Kidney epithelial cell (primary cell): ENCODE data around the gene PIK3R3. TPM values are rescaled to one million over a fixed set of nuclear protein-coding genes. Genes with fewer than 3 reads are reported as not detected.

ENCODE experiments used
- DNase-seq: peaks from one replicate; pipeline ENCODE4 v3.0.0-alpha.2; 2010; ENCODE audit warnings: low read depth
- H3K27me3 ChIP-seq: 2 replicates; pipeline ENCODE4 v1.6.0; 2011; ENCODE audit warnings: low read length; ENCODE audit not compliant: control insufficient read depth, insufficient read depth
- H3K36me3 ChIP-seq: 2 replicates; pipeline ENCODE4 v1.5.1; 2011; ENCODE audit warnings: low read length; ENCODE audit not compliant: control insufficient read depth, insufficient read depth
- H3K4me3 ChIP-seq: 2 replicates; pipeline ENCODE4 v1.5.1; 2011; ENCODE audit warnings: low read depth, mild to moderate bottlenecking, control low read depth, low read length
- CTCF ChIP-seq: IDR thresholded peaks from 2 replicates; pipeline ENCODE4 v1.5.1; 2011; ENCODE audit warnings: mild to moderate bottlenecking, moderate library complexity, low read length, control low read depth, inconsistent platforms; ENCODE audit not compliant: insufficient read depth, poor library complexity, severe bottlenecking
- total RNA-seq: library from RNA; depleted of rRNA; stranded (reverse); fragments of >200 nt; gene quantifications from 2 replicates; pipeline ENCODE4 v1.2.3, GENCODE V29; 2015

The PIK3R3 gene
- total RNA-seq, 1 donor from 2014 or later: 7.4 TPM

DNA sequence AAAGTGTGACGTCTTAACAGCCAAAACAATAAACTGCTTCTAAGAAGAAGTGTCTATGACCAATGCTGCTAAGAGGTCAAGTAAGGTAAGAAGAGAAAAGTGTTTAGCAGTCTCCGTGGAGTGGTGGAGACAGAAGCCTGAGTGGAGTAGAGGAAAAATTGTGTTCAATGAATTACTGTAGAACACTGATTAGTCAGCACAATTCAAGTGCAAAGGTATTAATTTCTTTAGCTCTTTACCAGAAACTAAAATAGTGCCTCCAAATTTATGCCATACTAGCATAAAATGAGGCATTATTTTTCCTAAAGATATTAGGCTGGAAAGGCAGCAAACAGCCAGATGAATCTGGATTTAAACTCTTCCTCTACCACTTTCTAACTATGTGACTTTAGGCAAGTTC lies 56.1 kb downstream of the PIK3R3 start:
- no peaks in the 10 kb centered on the region for H3K27me3 ChIP-seq
- TF ChIP-seq CTCF: no peak
- no peak for DNase-seq
- H3K36me3 ChIP-seq: no peaks in the 10 kb centered on the region
- H3K4me3 ChIP-seq: no peak overlapping the region

DNA sequence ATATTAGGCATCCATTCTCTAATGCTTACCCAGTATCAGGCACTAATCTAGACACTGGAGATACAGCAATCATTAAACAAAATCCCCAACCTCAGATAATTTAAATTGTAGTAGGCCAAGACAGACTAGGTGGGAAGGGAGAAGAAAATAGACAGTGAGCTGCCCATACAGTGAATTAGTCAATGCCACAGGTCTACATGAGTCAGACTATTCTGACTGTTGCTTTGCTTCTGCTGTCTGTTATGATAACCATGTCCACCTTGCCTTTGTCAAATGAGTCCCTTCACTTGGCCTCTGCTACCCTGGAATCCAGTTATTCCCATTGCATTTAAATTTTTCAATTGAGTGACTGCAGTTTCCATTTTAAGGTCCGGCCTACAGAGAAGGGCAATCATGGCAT lies 59.5 kb downstream of the PIK3R3 start:
- H3K27me3 ChIP-seq: no peaks in the 10 kb centered on the region
- H3K4me3 ChIP-seq: no peak overlapping the region
- no peak for DNase-seq
- no peaks in the 10 kb centered on the region for H3K36me3 ChIP-seq
- TF ChIP-seq CTCF: no peak

GRCh38 chr1:46070164-46070814 lies 62.1 kb downstream of the PIK3R3 start:
- TF ChIP-seq CTCF: no peak
- no peak for DNase-seq
- H3K36me3 ChIP-seq: no peaks in the 10 kb centered on the region

GRCh38 chr1:46068525-46068924 lies 63.9 kb downstream of the PIK3R3 start:
- Histone ChIP-seq H3K27me3 (no peaks in the 10 kb centered on the region), H3K4me3 (no peak overlapping the region), H3K36me3 (no peaks in the 10 kb centered on the region)
- no peak for TF ChIP-seq CTCF
- DNase-seq: no peak

More at GRCh38 chr1:46070164-46070814, 62.1 kb downstream of the PIK3R3 start:
- H3K4me3 ChIP-seq: no peak overlapping the region
- no peaks in the 10 kb centered on the region for H3K27me3 ChIP-seq

GRCh38 chr1:46067652-46068051 lies 64.8 kb downstream of the PIK3R3 start:
- H3K4me3 ChIP-seq: no peak overlapping the region
- no peak for DNase-seq
- no peak for TF ChIP-seq CTCF
- H3K27me3 ChIP-seq: no peaks in the 10 kb centered on the region
- H3K36me3 ChIP-seq: no peaks in the 10 kb centered on the region

DNA sequence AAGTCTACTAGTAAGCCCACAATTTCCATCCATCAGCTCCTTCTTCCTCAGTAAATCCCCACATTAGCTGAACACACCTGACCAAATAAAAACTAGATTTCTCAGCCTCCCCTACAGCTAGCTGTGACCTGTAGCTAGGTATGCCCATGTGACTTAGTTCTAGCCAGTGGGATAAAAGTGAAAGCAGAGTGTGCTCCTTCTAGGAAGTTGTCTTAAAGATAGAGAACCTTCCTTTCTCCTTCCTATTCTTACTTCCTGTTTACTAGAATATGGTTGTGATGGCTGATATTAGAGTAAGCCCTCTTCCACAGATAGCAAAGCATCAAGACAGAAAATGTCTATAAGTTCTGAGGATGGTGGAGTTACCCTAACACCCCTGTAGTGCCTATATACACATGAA lies 67.0 kb downstream of the PIK3R3 start:
- H3K4me3 ChIP-seq: no peak overlapping the region
- no peaks in the 10 kb centered on the region for H3K27me3 ChIP-seq
- no peak for TF ChIP-seq CTCF
- DNase-seq: no peak
- H3K36me3 ChIP-seq: no peaks in the 10 kb centered on the region
